Activated naive CD8-positive, alpha-beta T cell treated with anti-CD3 and anti-CD28 coated beads, Interleukin-2, amount 10 ng/mL, durations not matched to agents 7 days and 5 days (primary cell): ENCODE measurements around the gene USP22. TPM values are rescaled to one million over a fixed set of nuclear protein-coding genes. Genes with fewer than 3 reads are reported as not detected.

Source experiments
- ATAC-seq: fragments of 150-1000 bp; cut with Tn5 transposase; one replicate; pipeline ENCODE4 v1.10.0; 2021; ENCODE audit warnings: low read depth, moderate library complexity
- POLR2A ChIA-PET: fragments of 350-600 bp; sonication (Branson Sonifier 250); formaldehyde crosslinking; loops from one replicate; lab custom pipeline; 2021; ENCODE audit warnings: antibody characterized with exemption; lab: Charles Lee
- DNase-seq: peaks from one replicate; pipeline ENCODE4 v3.0.0; 2021
- H3K27ac Mint-ChIP-seq: one replicate; pipeline ENCODE4 v1.8.0; 2022; ENCODE audit warnings: mild to moderate bottlenecking, mixed read lengths
- H3K27me3 Mint-ChIP-seq: one replicate; pipeline ENCODE4 v1.8.0; 2022; ENCODE audit warnings: mild to moderate bottlenecking, moderate library complexity, mixed read lengths
- H3K36me3 Mint-ChIP-seq: one replicate; pipeline ENCODE4 v1.8.0; 2021; ENCODE audit warnings: mild to moderate bottlenecking, mixed read lengths
- H3K4me1 Mint-ChIP-seq: one replicate; pipeline ENCODE4 v1.8.0; 2021; ENCODE audit warnings: mixed read lengths
- H3K4me3 Mint-ChIP-seq: one replicate; pipeline ENCODE4 v1.8.0; 2022; ENCODE audit warnings: mild to moderate bottlenecking, moderate library complexity, mixed read lengths
- H3K9me3 Mint-ChIP-seq: one replicate; pipeline ENCODE4 v1.8.0; 2021; ENCODE audit warnings: mixed read lengths
- total RNA-seq, 2 experiments: library from RNA; stranded (reverse); gene quantifications; one replicate each; pipeline ENCODE4 v1.2.3, GENCODE V29; 2021

The USP22 gene
- total RNA-seq, 2 experiments from 2014 or later: 138 to 146 TPM

GRCh38 chr17:20992416-20992815 is 50.4 kb downstream of the USP22 start:
- Mint-ChIP-seq H3K36me3 (no peaks in the 10 kb centered on the region), H3K4me1 (no peaks in the 10 kb centered on the region), H3K27me3 (no peaks in the 10 kb centered on the region), H3K4me3 (no peak overlapping the region), H3K9me3 (no peaks in the 10 kb centered on the region), H3K27ac (no peak overlapping the region)
- POLR2A ChIA-PET: no interaction called here
- DNase-seq (no peak), ATAC-seq (no peak)

- no peak for DNase-seq
- H3K27me3 Mint-ChIP-seq: no peaks in the 10 kb centered on the region
- no peak for ATAC-seq
- POLR2A ChIA-PET: no interaction called here
- H3K9me3 Mint-ChIP-seq: no peaks in the 10 kb centered on the region
- no peaks in the 10 kb centered on the region for H3K36me3 Mint-ChIP-seq
- no peak overlapping the region for H3K27ac Mint-ChIP-seq
- H3K4me1 Mint-ChIP-seq: no peaks in the 10 kb centered on the region
- no peak overlapping the region for H3K4me3 Mint-ChIP-seq
These were observed 51.4 kb downstream of the USP22 start for GRCh38 chr17:20991276-20992037.

- H3K4me3 Mint-ChIP-seq: no peak overlapping the region
- H3K9me3 Mint-ChIP-seq: no peaks in the 10 kb centered on the region
- H3K27me3 Mint-ChIP-seq: no peaks in the 10 kb centered on the region
- H3K27ac Mint-ChIP-seq: no peak overlapping the region
- POLR2A ChIA-PET: no interaction called here
- H3K4me1 Mint-ChIP-seq: no peaks in the 10 kb centered on the region
- DNase-seq: no peak
- no peaks in the 10 kb centered on the region for H3K36me3 Mint-ChIP-seq
- ATAC-seq: no peak
These were observed 52.6 kb downstream of the USP22 start for GRCh38 chr17:20989991-20990855.

GRCh38 chr17:20989481-20989880 is 53.3 kb downstream of the USP22 start:
- no peak for DNase-seq
- no peaks in the 10 kb centered on the region for H3K27me3 Mint-ChIP-seq
- no peak overlapping the region for H3K27ac Mint-ChIP-seq
- no peak overlapping the region for H3K4me3 Mint-ChIP-seq
- H3K4me1 Mint-ChIP-seq: no peaks in the 10 kb centered on the region
- no peak for ATAC-seq
- POLR2A ChIA-PET: no interaction called here
- no peaks in the 10 kb centered on the region for H3K9me3 Mint-ChIP-seq
- no peaks in the 10 kb centered on the region for H3K36me3 Mint-ChIP-seq

GRCh38 chr17:20988896-20989295 is 53.9 kb downstream of the USP22 start:
- no peak for ATAC-seq
- H3K4me3 Mint-ChIP-seq: no peak overlapping the region
- H3K27ac Mint-ChIP-seq: no peak overlapping the region
- POLR2A ChIA-PET: no interaction called here
- H3K9me3 Mint-ChIP-seq: no peaks in the 10 kb centered on the region
- no peaks in the 10 kb centered on the region for H3K36me3 Mint-ChIP-seq
- H3K4me1 Mint-ChIP-seq: no peaks in the 10 kb centered on the region
- no peaks in the 10 kb centered on the region for H3K27me3 Mint-ChIP-seq
- no peak for DNase-seq

GRCh38 chr17:20988001-20988636 is 54.7 kb downstream of the USP22 start:
- no peaks in the 10 kb centered on the region for H3K36me3 Mint-ChIP-seq
- H3K9me3 Mint-ChIP-seq: no peaks in the 10 kb centered on the region
- ATAC-seq: no peak
- H3K4me3 Mint-ChIP-seq: no peak overlapping the region
- POLR2A ChIA-PET: no interaction called here
- H3K27me3 Mint-ChIP-seq: no peaks in the 10 kb centered on the region
- no peak for DNase-seq
- H3K27ac Mint-ChIP-seq: no peak overlapping the region
- no peaks in the 10 kb centered on the region for H3K4me1 Mint-ChIP-seq

- no peak overlapping the region for H3K27ac Mint-ChIP-seq
- no peak for ATAC-seq
- POLR2A ChIA-PET: no interaction called here
These were observed 55.3 kb downstream of the USP22 start for GRCh38 chr17:20987511-20987910.

GRCh38 chr17:20986767-20987510 is 55.9 kb downstream of the USP22 start:
- Mint-ChIP-seq H3K9me3 (no peaks in the 10 kb centered on the region), H3K36me3 (no peaks in the 10 kb centered on the region), H3K27me3 (no peaks in the 10 kb centered on the region), H3K4me1 (no peaks in the 10 kb centered on the region), H3K4me3 (no peak overlapping the region), H3K27ac (no peak overlapping the region)
- ATAC-seq (no peak), DNase-seq (no peak)
- POLR2A ChIA-PET: no interaction called here

More at GRCh38 chr17:20987511-20987910, 55.3 kb downstream of the USP22 start:
- H3K4me1 Mint-ChIP-seq: no peaks in the 10 kb centered on the region
- H3K36me3 Mint-ChIP-seq: no peaks in the 10 kb centered on the region
- DNase-seq: no peak
- H3K9me3 Mint-ChIP-seq: no peaks in the 10 kb centered on the region
- H3K27me3 Mint-ChIP-seq: no peaks in the 10 kb centered on the region
- H3K4me3 Mint-ChIP-seq: no peak overlapping the region

GRCh38 chr17:20983359-20983637 is 59.5 kb downstream of the USP22 start:
- H3K4me3 Mint-ChIP-seq: no peak overlapping the region
- POLR2A ChIA-PET: no interaction called here
- no peaks in the 10 kb centered on the region for H3K9me3 Mint-ChIP-seq
- H3K27me3 Mint-ChIP-seq: peaks cover 7% of the 10 kb centered on the region
- no peaks in the 10 kb centered on the region for H3K4me1 Mint-ChIP-seq
- DNase-seq (no peak), ATAC-seq (no peak)
- no peaks in the 10 kb centered on the region for H3K36me3 Mint-ChIP-seq
- no peak overlapping the region for H3K27ac Mint-ChIP-seq

- no peak for ATAC-seq
- Mint-ChIP-seq H3K4me3 (no peak overlapping the region), H3K4me1 (no peaks in the 10 kb centered on the region), H3K27me3 (peaks cover 9% of the 10 kb centered on the region), H3K27ac (no peak overlapping the region), H3K36me3 (no peaks in the 10 kb centered on the region), H3K9me3 (no peaks in the 10 kb centered on the region)
- no peak for DNase-seq
- POLR2A ChIA-PET: no interaction called here
These were observed 60.0 kb downstream of the USP22 start for GRCh38 chr17:20982589-20983358.

GRCh38 chr17:20981046-20981920 is 61.5 kb downstream of the USP22 start:
- Mint-ChIP-seq H3K4me3 (no peak overlapping the region), H3K36me3 (no peaks in the 10 kb centered on the region), H3K4me1 (no peaks in the 10 kb centered on the region), H3K9me3 (no peaks in the 10 kb centered on the region), H3K27me3 (peaks cover 9% of the 10 kb centered on the region), H3K27ac (no peak overlapping the region)
- POLR2A ChIA-PET: no interaction called here
- DNase-seq (no peak), ATAC-seq (no peak)

GRCh38 chr17:20979792-20980083 is 63.1 kb downstream of the USP22 start:
- POLR2A ChIA-PET: no interaction called here
- no peak for ATAC-seq
- no peak for DNase-seq
- Mint-ChIP-seq H3K4me3 (no peak overlapping the region), H3K9me3 (no peaks in the 10 kb centered on the region), H3K27me3 (peaks cover 9% of the 10 kb centered on the region), H3K27ac (no peak overlapping the region), H3K36me3 (no peaks in the 10 kb centered on the region), H3K4me1 (no peaks in the 10 kb centered on the region)
